Hematopoietic multipotent progenitor cell treated with erythropoietin and hydrocortisone succinate and interleukin-3 and kit ligand, for 15 days (in vitro differentiated cells): ENCODE measurements around the gene TOP3A.

ENCODE experiments used
- DNase-seq: peaks from one replicate; pipeline ENCODE4 v3.0.0-alpha.2; 2015; ENCODE audit warnings: low spot score

TOP3A gene

DNA sequence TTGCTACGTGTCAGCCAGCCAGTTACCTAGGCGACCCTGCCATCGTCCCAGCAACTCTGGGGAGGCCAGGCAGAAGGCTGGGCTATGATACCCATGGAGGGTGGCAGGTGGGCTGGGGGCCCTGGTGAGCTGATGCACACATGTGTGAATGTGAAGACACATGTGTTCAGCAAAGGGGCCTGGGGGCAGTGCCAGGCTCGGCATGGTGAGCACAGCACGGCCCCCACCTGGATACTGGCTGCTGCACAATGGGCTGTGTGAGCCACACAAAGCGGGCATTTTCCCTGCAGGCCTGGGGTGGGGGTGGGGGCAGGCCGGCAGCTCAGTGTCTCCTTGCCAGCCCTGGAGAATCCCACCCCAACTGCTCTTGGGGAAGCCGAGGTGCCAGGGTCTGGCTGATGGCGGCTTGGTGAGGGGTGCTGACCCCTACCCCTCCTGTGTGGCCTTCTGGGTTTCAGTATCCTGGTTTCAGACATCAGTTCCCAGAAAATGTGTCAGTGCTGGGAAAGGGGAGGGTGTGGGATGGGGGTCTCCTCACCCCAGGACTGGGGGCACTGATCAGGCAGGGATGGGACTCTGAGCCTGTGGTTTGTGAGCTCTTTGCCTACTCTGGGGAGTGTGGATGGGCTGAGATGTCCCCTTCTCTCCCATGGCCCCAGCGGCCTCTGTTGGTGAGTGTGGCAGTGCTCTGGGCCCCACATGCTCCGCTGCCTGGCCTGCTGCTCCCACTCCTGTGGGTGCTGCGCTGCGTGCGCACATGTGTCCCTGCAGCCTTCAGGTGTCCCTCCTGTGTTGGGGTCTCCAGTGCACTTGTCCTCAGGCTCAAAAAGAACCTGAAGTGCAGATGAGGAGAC is 84.3 kb downstream of the TOP3A start:
- DNase-seq, result no peak

DNA sequence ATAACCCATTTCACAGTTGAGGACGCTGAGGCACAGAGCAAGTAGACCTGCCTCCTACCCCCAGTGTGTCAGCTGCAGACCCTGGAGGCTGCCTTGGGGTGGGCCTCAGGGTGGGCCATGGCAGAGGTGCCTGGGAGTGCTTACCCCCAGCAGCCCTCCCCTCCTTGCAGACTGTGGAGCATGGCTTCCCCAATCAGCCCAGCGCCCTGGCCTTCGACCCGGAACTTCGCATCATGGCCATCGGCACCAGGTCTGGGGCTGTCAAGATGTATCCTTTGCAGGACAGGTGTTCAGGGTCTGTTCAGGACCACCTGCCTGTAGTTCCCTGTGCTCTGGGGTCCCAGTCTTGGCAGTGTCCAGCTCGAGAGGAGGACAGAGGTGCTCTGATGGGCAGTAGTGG is 85.0 kb downstream of the TOP3A start:
- no peak for DNase-seq

DNA sequence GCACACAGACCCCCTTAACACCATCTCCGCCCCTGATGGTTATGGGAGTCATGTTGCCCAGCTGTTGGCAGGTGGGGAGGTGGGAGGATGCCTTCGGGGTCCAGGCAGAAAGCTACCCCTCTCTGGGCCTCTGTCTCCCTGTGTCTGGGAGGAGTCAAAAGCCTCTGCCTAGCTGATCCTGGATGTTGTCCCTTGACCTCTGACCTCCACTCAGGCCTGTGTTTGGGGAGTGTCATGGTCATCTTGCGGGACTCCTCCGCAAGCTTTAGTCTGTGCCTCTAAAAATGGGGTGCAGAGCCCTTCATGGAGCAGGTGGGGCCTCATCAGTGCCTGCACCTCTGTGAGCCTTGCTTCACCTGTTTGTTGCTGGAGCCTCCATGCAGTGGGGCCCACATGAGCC is 85.5 kb downstream of the TOP3A start:
- DNase-seq, result no peak

DNA sequence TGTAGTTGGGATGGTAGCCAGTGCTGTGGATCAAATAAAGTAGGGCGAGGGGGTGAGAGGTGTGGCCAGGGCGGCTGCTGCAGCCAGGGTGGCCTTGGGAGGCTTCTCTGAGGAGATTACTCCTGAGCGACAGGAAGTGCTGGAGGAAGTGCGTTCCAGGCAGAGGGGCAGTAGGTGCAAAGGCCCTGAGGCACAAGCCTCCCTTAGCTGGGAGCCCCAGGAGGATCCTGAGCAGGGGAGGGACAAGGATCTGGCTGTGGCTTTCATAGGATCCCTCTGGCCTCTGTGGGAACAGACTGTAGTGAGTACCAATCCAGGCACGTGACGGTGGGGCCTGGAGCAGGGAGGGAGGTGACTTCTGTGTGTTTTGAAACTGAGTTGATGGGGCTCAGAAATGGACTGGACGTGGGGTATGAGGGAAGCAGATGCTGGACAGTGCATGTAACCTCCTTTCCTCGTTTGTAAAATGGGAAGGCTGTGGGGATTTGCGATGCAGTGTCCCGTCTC is 86.6 kb downstream of the TOP3A start:
- DNase-seq, result no peak

DNA sequence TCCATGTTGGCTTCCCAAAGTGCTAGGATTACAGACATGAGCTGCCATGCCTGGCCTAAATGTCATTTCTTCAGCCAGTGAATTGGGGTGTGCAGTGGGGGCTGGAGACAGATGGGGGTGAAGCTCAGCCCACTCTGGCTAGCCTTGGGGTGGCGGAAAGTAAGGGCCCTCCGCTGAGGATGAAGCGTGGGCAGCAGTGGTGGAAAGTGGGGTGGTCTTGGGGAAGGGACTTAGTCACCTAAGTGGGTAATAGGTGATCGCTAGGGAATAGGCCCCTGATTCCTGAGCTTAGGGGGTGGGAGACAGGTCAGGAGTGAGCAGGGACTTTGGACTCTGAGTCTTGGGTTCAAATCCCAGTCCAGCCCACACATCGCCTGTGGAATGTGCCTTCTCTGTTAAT is 87.2 kb downstream of the TOP3A start:
- no peak for DNase-seq

DNA sequence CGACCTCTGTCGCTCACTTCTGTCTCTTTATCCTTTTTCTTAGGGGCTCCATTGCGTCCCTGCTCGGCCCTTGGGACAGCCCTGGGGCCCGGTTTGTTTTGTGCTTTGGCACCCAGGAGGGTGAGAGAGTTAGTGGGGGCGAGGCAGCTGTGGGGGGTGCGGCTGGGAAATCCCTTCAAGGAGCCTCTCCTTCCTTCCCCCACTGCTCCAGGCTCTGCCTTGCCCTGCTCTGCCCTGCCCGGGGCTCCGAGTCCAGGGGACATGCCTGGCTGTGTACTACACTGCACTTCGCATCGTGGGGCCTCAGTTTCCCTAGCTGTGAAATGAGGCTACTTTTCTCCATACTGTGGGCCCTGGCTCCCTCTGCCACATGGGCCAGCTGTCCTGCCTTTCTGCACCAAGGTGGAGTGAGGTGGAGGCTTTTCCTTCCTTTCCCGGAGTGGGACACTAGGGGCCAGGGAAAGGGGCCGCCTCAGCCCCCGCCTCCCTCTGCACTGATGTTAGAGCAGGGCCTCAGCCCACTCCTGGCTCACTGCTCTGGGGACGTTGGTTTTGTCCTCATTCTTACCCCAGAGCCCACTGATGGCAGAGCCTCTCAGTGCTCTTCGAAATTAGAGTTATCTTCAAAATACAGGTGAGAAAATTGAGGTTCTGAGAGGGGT is 88.4 kb downstream of the TOP3A start:
- DNase-seq, result no peak

DNA sequence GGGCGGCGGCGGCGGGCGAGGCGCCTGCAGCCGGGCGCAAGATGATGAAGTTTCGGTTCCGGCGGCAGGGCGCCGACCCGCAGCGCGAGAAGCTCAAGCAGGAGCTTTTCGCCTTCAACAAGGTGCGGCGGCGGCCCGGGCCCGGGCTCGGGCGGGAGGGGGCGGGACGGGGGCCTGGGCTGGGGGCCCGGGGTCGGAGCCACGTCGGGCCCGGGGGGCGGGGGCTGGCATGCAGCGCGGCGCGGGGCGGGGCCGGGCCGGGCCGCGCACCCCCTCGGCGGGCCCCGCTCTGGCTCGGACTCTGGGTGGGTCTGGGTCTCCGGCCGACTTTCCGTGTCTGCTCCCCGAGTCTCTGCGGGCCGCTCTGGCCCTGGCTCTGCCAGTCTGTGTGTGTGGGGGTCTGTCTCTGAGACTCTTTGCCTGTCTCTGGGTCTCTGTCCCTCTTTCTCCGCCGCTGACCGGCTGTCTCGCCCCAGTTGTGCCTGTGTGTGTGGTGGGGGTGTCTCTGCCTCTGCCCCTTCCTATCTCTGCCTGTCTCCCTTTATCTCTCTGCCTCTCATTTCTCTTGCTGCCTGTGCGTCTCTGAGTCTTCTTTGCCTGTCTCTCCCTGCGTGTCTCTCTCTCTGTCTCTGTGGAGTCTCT is 89.0 kb downstream of the TOP3A start:
- DNase-seq, result peak; percentile 14

DNA sequence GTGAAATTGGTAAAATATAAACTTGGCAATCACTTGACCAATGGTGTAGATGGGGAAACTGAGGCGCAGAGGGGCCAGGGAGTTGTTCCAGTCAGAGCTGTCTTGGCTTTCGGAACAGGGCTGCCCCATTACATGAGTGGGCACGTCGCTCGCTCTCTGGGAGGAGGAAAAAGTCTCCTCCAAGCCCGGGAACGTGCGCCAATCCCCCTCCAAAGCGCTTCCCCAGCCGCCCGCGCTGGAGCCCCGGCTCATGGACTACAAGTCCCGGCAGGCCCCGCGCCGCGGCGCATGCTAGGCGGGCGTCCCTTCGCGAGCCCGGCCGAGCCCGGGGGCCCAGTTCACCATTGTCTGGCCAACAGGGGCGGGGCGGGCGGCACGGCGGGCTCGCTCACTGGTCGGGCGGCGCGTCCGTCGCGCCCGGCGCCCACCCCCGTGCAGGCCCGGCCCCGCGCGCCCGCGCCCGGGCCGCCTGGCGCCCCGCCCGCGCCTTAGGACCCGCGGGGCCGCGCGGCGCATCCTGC is 89.6 kb downstream of the TOP3A start, which contains the start of gene LLGL1:
Gene LLGL1, plus strand, starts transcription at position 515 of the 521 bp plus-strand sequence. CDS start 48 bp downstream, outside the sequence.
- peak; percentile 89 for DNase-seq

DNA sequence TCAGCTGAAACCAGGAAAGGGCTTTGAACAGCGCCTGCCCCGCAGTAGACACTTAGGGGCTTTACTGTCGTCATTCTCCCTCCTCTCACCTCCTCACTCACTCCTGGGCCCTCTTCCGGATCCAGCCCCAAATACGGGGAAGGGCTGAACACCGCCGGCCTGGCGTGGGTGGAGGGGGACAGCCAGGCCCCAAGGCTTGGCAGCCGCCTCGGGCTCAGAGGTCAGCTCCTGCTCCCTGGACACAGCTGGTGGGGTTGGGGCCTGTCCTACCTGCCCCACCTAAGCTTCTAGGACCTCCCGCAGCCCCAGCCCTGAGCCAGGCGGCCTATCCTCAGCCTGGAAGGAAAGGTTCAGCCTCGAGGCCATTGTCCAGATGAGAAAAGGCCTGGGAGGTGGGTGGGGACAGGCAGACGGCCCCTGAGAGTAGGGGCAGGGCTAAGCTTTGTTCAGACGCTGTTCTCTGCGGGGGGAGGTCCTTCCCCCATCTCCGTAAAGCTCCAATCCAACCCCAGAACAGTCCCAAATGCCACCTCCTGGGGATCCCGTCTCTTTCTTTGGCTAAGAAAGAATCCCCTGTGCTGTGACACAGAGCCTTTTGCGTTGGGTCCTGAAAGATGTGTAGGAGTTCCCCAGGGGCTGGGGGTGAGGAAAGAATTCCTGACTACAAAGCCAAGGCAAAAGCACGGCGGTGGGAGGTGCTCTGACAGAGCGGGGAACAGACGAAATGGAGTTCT is 90.2 kb downstream of the TOP3A start:
- DNase-seq, result no peak

DNA sequence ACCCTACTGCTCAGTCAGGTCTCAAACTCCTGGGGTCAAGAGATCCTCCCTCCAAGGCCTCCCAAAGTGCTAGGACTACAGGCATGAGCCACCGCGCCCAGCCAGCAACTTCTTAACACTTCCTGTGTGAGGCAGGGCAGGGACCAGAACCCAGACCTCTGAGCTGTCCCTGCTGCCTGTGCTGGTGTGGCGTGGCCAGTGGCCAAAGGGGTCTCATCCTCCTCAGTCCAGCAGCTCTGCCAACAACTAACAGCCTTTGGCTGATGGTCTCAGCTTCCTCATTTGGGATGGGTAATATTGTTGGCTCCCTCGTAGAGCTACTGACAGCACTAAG is 90.8 kb downstream of the TOP3A start:
- DNase-seq, result no peak
